HG03571 (cell line): ENCODE data around the gene SLC4A2.
A peak's percentile ranks its signal among the peaks of the same experiment; 100 is the strongest.

Source experiments
- ATAC-seq: cut with Tn5 transposase; IDR thresholded peaks from one replicate; pipeline ENCODE4 v1.9.1; 2021; ENCODE audit not compliant: unreplicated experiment

SLC4A2 gene

GRCh38 chr7:151091431-151091830, 32.0 kb downstream of the SLC4A2 start:
- no peak for ATAC-seq

- ATAC-seq, result no peak
Observed at GRCh38 chr7:151091988-151092387, 32.6 kb downstream of the SLC4A2 start.

GRCh38 chr7:151093748-151094147, 34.4 kb downstream of the SLC4A2 start:
- no peak for ATAC-seq

- no peak for ATAC-seq
Observed at GRCh38 chr7:151094675-151095074, 35.3 kb downstream of the SLC4A2 start.

- ATAC-seq, result no peak
Observed at GRCh38 chr7:151095123-151095797, 35.9 kb downstream of the SLC4A2 start.

- ATAC-seq, result no peak
Observed at GRCh38 chr7:151095828-151096475, 36.6 kb downstream of the SLC4A2 start.

- ATAC-seq, result no peak
Observed at GRCh38 chr7:151099486-151100211, 40.3 kb downstream of the SLC4A2 start.

GRCh38 chr7:151100921-151101320, 41.5 kb downstream of the SLC4A2 start:
- no peak for ATAC-seq

GRCh38 chr7:151101621-151102396, 42.4 kb downstream of the SLC4A2 start:
- no peak for ATAC-seq

- no peak for ATAC-seq
Observed at GRCh38 chr7:151102991-151103390, 43.6 kb downstream of the SLC4A2 start.

GRCh38 chr7:151103973-151104372, 44.6 kb downstream of the SLC4A2 start:
- ATAC-seq, result no peak

- ATAC-seq, result no peak
Observed at GRCh38 chr7:151104411-151105235, 45.2 kb downstream of the SLC4A2 start.

GRCh38 chr7:151107882-151108281, 48.5 kb downstream of the SLC4A2 start:
- no peak for ATAC-seq

GRCh38 chr7:151109094-151110048, 50.0 kb downstream of the SLC4A2 start:
- no peak for ATAC-seq

- no peak for ATAC-seq
Observed at GRCh38 chr7:151110236-151110940, 51.0 kb downstream of the SLC4A2 start.

- peak; percentile 69 for ATAC-seq
Observed at GRCh38 chr7:151110941-151111645, 51.7 kb downstream of the SLC4A2 start.

- no peak for ATAC-seq
Observed at GRCh38 chr7:151113344-151114150, 54.2 kb downstream of the SLC4A2 start.
